Epidermal melanocyte (primary cell): ENCODE results near the gene INS.
A peak's percentile ranks its signal among the peaks of the same experiment; 100 is the strongest.
"Not testable (repeated sequence)": the region's sequence is repeated elsewhere in the genome, so short reads cannot be mapped to it uniquely, and the experiment has no call there.

Source experiments
- DNase-seq: peaks from one replicate; pipeline ENCODE4 v3.0.0; 2011; ENCODE audit warnings: low spot score; ENCODE audit not compliant: insufficient read length

Gene INS

GRCh38 chr11:2134022-2135010 is 26.7 kb downstream of the INS start:
- DNase-seq, result no peak

DNA sequence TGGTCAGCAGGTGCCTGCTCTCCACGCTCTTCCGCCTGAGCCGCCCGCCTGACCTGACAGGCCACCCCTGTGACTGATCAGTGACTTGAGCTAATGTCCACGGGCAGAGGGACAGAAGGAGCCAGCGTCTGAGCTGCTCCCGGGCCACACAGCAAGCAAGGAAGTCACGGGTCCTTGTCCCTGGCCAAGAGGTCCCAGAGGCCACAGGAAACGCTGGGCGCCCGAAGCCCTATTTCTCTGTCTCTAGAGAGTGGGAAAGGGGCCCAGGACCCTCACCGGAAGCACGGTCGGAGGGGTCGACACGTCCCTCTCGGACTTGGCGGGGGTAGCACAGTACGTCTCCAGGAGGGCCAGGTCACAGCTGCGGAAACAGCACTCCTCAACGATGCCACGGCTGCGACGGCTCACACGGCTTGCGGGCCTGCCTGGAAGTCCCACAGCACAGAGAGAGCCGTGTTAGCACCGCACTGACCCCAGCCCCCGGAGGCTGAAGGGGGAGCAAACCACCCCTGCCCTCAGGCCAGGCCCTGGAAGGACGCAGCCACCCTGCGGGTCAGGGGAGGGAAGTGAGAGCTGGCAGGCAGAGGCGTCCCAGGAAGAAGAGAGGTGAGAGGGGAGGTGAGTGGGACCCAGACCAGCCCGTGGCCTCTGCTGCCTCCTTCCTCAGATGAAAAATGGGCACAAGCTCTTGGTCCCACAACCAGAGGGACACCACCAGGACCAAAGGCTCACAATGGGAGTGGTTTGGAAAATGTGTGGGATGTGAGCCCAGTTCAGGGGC is 27.6 kb downstream of the INS start:
- no peak for DNase-seq

DNA sequence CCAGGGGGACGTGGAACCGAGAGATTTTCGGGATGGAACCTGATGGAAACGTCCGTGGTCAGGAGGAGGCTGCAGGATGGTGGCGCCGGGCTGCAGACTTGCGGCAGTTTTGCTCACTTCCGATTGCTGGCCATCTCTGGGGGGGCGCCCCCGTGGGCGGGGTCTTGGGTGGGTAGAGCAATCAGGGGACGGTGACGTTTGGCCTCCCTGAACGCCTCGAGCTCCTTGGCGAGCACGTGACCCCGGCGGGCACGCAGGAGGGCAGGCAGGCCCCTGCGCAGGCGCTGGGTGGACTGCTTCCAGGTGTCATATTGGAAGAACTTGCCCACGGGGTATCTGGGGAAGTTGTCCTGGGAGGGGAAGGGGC is 28.2 kb downstream of the INS start:
- DNase-seq, result no peak

DNA sequence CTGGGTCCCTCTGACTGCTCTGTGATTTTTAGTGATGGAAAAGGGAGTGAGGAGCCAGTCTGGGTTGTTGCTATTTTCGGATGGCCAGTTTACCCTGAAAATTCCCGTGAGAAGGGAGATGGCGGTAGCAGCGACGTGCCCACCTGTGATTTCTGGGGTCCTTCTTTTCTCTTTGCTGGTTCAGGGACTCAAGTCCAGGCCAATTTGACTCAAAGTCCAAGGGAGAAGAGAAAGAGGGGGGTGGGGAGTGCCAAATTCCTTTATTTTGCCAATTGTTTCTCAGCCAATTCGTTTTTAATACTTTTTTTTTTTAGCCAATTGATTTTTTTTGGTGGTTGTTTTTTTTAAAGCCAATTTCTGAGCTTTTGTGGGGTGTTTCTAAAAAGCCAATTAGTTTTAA is 28.8 kb downstream of the INS start:
- DNase-seq, result no peak

GRCh38 chr11:2131371-2132236 is 29.4 kb downstream of the INS start:
- DNase-seq, result no peak

- no peak for DNase-seq
These were observed 30.1 kb downstream of the INS start for GRCh38 chr11:2130881-2131352.

GRCh38 chr11:2129699-2130366 is 31.2 kb downstream of the INS start:
- DNase-seq, result no peak

- no peak for DNase-seq
These were observed 31.7 kb downstream of the INS start for GRCh38 chr11:2129308-2129698.

GRCh38 chr11:2128511-2129307 is 32.3 kb downstream of the INS start:
- DNase-seq, result no peak

DNA sequence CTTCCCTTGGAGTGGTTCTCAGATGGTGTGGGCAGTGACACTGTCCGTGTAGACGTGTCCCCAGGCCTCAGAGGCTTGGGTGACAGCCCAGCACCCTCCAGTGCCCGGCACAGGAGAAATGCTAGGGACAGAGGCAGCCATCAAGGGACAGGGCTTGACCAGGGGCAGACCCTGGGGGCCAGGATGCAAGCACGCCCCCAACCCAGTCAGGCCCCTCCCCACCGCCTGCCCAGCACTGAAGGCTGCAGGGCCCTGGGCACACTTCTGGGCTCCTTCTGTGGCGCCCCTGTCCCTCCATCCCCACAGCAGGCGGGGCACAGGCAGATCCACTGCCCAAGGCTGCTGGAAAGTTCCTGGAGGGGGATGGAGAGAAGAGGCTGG is 32.9 kb downstream of the INS start:
- DNase-seq, result no peak

- no peak for DNase-seq
These were observed 33.4 kb downstream of the INS start for GRCh38 chr11:2127482-2128129.

- no peak for DNase-seq
These were observed 34.4 kb downstream of the INS start for GRCh38 chr11:2126520-2127085.

GRCh38 chr11:2124736-2125484 is 36.1 kb downstream of the INS start:
- DNase-seq, result not testable (repeated sequence)

DNA sequence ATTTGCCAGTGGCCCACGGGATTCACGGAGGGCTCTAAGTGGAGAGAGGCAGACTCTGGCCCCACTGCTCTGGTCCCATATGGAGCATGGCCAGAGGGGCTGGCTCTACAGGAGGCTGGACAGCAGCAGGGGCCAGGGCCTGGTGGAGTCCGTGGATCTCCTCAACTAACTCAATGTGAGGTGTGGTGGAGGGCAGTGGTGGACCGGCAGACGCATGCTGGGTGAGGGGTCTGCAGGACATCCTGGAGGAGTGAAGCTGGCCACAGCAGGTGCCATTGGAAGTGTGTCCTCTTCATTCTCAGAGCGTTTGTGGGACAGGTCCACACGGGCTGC is 37.4 kb downstream of the INS start:
- no peak for DNase-seq

DNA sequence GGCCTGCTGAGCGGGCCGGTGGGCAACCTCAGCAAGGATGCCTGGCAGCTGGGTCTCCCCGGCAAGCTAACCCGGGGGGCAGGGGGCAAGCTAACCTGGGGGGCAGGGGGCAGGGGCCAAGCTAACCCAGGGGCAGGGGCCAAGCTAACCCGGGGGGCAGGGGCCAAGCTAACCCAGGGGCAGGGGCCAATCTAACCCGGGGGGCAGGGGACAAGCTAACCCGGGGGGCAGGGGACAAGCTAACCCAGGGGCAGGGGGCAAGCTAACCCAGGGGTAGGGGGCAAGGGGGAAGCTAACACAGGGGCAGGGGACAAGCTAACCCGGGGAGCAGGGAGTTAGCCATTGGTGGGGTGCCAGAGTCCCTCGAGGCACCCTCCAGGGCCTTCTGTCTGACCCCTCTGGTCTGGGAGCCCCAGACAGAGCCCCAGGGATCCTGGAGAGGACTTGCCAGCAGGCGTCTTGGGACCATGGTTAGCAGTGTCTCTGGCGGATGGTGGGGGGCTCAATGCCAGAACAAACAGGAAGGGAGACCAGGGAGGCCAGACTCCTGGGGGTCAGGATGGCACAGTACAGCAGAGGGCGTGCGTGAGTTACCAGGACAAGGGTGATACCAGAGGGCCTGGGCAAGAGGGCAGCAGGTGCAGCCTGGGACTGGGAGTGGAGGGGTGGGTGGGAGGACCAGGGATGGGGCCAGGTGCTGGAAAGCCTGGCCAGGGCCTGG is 37.9 kb downstream of the INS start:
- no peak for DNase-seq

- DNase-seq, result peak; percentile 44
These were observed 38.6 kb downstream of the INS start for GRCh38 chr11:2122222-2122906.
